Left ventricle myocardium superior (tissue), 1 donor: ENCODE measurements around the gene COQ9. TPM values are rescaled to one million over a fixed set of nuclear protein-coding genes. Genes with fewer than 3 reads are reported as not detected.

Experiments used
- ATAC-seq: fragments of 200-7000 bp; cut with Tn5 transposase; one replicate; pipeline ENCODE4 v1.9.1; 2020; ENCODE audit warnings: mild to moderate bottlenecking, moderate library complexity
- DNase-seq: peaks from one replicate; pipeline ENCODE4 v3.0.0-alpha.2; 2020
- intact Hi-C: fragments of 100-400 bp; cut with micrococcal nuclease; formaldehyde crosslinking; loops from one replicate; pipeline ENCODE4 v1.11.0; 2022
- total RNA-seq: library from RNA; stranded (reverse); fragmentation: NEBNext Ultra II Directional; extraction: Animal tissue kit (Norgen Biotek cat#: 25700); gene quantifications from one replicate; pipeline ENCODE4 v1.2.1, GENCODE V29; 2021
- donor health status: DM: no; HTN: yes; CAD: no; lungs with severe emphysema.

Gene COQ9
- total RNA-seq, 1 donor from 2014 or later = 205 TPM

DNA sequence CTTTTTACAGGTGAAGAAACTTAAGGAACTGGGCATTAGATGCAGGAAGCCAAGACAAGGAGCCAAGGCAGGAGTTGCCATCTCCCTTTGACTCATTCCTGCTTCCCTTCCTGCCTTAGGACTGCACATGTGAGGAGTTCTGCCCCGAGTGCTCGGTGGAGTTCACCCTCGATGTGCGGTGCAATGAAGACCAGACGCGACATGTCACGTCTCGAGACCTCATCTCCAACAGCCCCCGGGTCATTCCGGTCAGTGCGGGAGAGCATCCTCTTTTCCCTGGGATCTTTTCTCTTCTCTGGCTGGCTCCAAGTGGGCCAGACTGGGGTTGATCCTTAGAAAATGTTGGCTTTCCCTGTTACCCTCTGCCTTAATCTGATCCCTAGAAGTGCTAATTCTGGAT, 21.8 kb downstream of the COQ9 start:
- intact Hi-C loops = loop anchor here (10.0 kb wide), 1 partner anchor 46 kb away; no protein-coding TSS in a partner anchor
- DNase-seq = no peak
- no peak for ATAC-seq

DNA sequence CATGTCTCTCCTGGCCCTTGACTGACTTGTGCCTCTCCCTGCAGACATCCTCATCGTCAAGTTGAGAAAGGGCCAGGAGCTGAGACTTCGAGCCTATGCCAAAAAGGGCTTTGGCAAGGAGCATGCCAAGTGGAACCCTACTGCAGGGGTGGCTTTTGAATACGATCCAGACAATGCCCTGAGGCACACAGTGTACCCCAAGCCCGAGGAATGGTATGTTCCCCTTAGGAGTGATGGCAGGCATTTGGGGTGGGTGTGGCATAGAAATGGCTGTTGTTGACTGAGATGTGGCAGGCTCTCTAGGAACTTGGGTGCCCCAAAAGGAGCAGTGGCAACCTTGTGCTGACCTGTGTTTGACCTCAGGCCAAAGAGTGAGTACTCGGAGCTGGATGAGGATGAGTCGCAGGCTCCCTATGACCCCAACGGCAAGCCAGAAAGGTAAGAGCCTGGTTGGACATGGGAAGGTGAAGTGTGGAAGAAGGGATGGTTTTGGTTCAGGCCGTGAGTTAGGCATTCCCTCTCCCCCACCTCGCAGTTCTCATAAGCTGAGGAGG, 22.7 kb downstream of the COQ9 start:
- DNase-seq (no peak), ATAC-seq (peak; percentile 34)
- intact Hi-C loops = loop anchor here (10.0 kb wide), 1 partner anchor 45 kb away; no protein-coding TSS in a partner anchor

DNA sequence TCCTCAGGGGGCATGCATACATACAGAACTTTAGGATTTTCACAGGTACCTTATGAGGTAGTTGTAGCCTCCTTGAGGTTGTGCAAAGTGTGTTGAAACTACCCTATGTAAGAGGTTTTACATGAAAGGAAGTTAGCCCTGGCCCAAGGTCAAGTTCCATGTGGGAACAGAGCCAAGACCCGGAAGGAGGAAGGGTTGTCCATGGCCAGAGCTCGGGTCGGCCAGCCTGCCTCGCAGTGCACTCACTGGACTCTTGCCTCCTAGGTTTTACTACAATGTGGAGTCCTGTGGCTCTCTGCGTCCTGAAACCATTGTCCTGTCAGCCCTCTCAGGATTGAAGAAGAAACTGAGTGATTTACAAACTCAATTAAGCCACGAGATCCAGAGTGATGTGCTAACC, 23.4 kb downstream of the COQ9 start:
- DNase-seq = peak; percentile 72
- intact Hi-C loops = no loop called here
- ATAC-seq = peak; percentile 60

DNA sequence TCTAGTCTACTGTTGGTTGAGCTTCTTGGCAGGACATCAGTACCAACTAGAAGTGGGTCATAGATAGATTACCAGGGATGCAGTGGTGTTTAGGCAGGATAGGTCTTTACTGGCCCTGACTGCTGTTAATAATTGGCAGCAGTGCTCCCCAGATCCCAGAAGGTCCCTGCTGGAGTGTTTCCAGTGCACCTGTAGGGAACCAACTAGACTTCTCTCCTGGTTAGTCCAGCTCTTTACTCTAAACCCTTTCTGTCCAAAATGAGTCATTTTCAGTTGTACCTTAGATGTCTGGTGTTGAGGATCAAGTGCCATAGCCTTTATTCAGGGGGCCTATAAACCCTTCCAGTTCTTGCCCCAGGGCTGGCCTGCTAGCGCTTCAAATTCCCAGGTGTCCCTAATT, 23.9 kb downstream of the COQ9 start:
- intact Hi-C loops = no loop called here
- ATAC-seq (no peak), DNase-seq (no peak)

DNA sequence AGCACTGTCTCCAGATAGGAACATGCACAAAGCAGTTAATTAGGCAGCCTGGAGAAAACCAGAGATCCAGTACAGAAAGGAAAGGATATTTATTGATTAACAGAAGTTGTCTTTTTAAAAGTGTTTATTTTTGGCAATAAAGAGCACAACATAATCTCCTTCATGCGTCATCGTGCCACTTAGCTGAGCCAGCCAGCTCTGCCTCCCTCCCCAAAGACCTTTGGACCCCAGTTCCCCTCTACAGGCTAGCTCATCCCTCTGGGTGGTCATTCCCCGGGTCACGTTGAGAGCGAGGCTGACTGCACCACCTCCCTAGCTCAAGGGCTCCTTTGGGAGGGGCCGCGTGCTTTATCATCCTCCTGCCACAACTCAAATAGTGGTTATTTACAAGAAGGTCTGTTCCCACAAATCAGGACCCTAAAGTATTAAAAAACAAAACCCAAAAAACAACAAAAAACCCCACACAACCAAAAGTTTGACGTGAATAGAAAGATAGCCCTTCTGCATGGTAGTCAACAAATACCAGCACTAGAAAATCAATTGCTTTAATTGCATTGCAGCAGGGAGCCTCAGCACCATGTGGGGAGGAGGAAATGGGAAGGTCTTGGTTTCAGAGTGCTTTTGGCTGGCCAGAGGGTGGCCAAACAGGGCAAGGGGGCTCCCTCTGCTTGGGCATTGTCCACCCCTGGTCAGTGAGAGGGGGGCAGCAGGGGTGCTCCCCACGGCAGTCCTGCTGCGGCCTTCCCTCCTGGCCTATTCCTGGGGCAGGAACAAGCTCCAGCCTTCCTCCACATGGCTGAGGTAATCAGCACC, 24.8 kb downstream of the COQ9 start:
- no peak for ATAC-seq
- no peak for DNase-seq
- intact Hi-C loops = no loop called here

DNA sequence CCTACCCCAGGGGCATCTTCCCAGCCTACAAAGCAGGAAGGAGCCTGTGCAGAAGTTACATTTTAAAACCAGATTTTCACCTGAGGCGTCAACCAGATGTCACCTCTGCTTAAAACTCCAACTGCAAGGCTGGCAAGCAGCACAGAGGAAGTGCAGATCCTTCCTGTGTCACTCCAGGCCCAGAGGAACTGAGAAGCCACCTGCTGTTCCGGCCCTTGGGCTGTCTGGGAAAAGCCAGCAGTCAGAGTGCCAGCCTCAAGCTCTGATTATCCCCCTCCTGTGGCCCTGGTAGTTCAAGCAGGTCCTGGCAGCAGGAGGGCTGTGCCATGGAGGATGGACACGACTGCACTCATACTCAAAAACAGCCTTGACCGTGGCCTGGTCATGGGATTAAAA, 25.4 kb downstream of the COQ9 start:
- ATAC-seq = no peak
- intact Hi-C loops = no loop called here
- no peak for DNase-seq

DNA sequence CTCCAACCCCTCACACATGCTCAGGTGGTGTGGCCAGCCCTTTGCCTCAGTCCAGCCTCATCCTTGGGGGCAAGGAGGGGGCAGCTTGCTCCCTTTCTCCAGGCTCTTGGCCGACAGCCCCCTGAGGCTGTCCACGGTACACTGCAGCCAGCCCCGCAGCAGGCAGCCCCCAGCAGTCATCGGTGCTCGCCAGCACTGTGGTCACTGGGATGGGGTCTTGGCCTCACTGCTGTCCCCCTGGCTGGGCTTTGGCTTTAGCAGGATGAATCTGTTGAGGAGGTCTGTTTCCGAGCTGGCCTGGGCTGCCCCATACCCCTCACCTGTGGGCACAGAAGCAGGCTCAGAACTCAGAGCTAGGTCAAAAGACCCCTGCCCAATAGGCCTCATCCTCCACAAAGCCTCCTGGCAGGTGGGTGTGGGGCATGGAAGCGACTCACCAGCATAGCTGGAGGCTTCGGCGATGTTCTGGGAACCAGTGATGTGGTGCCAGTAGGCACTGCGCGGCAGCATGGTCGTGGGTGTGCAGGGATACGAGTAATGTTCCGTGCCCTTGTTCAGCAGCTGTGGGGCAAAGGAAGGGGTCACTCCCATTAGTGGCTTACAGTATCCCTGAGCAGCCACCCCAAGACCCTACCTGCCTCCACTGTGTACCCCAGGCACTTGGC, 26.0 kb downstream of the COQ9 start:
- ATAC-seq = no peak
- intact Hi-C loops = no loop called here

DNA sequence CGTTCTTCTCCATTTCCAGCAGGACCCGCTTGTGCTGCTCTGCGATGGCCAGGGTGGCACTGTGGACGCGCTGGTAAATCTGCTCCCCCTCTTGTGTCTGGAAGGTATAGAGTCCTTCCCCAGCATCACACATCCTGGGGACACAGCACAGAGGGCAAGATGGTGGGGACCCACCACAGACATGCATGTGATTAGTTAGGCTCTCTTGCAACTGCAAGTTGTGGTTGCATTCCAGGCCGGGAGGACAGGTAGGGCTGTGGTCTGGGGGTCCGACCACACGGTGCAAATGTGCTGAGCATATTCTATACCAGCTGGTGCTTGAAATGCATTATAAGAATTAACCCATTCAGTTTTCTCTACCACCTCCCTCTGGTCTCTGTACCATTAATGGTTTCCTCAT, 26.6 kb downstream of the COQ9 start:
- no peak for ATAC-seq
- no peak for DNase-seq
- intact Hi-C loops = no loop called here

More for the DNA sequence above, 26.0 kb downstream of the COQ9 start:
- no peak for DNase-seq

DNA sequence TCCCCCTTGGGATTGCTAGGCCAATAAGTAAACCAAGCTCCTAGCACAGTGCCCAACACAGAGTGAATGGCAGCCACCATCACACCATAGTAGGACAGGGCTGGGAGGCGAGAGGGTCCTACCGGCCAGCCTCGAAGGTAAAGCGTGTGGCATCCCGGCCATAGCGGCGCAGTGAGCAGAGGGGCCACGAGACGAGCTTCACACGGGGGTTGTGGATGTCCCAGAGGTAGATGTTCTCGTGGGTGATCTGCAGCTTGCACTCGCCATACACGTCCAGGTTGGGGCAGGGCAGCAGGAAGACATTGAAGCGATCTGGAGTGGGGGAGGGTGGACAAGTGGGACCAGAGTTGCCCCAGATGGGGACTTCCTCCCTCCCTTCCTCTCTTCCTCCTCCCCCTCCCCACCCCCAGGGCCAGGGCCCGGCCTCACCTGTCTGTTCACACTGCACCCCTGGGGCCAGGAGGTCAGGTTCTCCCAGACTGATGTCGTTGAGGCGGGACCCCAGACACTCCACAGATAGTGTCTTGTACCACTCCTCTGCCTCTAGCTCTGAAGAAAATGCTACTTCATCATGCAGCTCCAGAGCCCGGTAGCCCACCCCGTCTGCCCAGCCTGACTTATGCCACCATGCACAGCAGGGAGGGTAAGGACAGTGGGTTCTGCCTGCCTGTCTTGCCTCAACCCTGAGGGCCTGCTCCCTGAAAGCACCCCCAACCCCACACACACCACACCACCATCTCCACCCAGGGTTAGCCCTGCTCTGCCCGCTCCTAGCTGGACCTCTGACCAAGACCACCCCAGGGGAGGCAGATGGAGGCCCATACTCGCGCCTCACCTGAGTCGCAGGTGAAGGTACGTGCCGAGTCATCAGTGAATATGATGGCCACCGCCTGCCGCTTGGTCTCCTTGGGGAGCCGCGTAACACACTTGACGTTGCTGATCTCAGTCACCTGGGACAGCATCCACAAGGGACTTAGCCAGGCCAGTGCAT, 27.7 kb downstream of the COQ9 start:
- no peak for DNase-seq
- intact Hi-C loops = no loop called here

DNA sequence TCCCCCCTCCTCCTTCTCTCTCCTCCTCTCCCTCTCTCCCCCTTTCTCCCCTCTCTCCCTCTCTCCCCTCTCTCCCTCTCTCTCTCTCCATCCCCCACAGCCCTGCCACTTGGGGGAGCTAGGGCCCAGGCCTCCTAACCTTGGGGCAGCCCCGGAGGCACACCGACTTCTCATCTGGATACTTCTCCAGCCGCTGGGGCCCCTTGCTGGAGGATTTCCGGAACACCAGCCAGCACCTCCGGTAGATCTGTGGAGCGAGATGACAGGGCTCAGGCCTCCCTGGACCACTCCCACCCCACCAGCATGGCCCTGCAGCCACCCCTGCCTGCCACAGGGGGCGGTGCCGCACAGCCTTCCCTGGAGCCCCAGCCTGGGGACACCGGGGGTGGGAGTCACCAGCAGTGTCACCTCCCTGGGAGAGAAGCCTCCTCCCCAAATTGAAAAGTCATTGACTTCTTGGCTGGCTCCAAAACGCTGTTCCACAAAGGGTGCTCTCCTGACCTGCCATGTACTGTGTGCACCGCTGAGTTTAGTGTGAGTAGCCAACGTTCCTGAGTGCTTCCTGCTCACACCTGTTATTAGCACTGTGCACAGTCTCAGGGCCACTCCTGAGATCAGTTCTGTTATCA, 28.5 kb downstream of the COQ9 start:
- DNase-seq = peak; percentile 55
- intact Hi-C loops = no loop called here
- ATAC-seq = peak; percentile 24

More for the DNA sequence above, 27.7 kb downstream of the COQ9 start:
- no peak for ATAC-seq

DNA sequence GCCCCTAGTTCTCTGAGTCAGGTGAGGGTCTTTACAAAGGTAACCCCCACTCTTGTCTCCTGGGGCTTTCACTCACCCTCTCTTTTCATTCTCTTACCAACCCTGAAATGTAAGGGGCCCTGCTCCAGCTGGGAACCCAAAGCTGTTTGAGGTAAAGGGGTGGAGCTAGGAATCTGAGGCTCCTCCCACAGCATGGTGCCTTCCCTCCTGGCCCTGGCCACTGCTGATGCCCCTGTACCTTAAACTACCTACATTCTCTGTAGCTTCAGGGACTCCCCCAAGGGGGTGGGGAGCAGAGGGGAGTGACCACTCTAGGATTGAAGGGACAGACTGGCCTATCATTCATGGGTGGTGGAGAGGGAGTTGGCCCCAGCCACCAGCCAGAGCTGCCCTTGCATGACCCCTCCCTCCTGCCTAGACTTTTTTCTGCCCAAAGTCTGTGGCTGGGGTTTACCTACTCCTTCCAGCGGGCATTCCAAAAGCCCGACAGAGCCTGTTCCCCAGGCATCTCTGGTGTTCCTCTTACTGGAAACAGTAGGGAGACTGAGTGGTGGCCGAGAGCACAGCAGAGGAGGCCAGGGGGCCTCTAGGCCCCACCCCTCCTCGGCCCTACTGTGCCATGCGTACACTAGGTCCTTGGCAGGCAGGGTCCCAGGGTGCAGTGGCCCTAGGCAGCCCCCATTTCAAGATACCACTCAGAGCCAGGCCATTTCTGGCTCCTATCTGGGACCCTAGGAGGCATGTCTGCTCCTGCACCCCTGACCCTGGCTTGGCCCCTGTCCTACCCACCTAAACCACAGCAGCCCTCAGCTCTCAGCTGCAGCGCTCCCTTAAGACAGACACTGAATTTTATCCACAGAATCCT, 29.5 kb downstream of the COQ9 start:
- intact Hi-C loops = no loop called here
- ATAC-seq (no peak), DNase-seq (no peak)

DNA sequence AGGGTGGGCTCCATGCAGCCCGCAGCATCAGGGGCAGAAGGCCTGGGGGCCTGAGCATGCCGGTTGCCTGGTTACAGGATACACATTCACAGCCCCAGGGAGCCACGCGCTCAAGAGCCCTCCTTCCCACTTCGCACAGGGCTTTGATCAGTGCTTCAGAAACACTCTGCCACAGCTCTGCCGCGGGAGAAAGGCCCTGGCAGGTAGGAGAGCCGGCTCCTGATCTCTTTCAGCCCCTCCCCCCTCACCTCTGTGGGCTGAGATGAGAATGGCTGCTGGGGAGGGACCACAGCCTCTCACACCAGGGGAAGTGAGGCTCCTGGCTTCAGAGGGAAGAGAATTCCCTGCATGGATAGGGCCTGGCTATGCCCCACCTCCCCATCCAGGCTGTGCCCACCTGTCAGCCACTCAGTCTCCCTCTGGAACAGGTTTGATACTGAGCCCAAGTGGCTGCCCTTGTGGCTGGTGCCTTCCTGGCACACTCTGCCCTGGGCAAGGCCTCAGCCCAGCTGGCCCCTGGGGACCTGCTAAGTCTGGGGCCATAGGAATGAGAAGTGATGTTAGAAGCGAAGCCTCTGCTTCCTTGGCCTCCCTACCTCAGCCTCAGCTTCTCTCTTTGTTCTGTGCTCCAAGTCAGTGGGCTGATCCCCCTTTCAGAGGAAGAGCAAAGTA, 30.4 kb downstream of the COQ9 start:
- ATAC-seq = no peak
- intact Hi-C loops = no loop called here
- no peak for DNase-seq

DNA sequence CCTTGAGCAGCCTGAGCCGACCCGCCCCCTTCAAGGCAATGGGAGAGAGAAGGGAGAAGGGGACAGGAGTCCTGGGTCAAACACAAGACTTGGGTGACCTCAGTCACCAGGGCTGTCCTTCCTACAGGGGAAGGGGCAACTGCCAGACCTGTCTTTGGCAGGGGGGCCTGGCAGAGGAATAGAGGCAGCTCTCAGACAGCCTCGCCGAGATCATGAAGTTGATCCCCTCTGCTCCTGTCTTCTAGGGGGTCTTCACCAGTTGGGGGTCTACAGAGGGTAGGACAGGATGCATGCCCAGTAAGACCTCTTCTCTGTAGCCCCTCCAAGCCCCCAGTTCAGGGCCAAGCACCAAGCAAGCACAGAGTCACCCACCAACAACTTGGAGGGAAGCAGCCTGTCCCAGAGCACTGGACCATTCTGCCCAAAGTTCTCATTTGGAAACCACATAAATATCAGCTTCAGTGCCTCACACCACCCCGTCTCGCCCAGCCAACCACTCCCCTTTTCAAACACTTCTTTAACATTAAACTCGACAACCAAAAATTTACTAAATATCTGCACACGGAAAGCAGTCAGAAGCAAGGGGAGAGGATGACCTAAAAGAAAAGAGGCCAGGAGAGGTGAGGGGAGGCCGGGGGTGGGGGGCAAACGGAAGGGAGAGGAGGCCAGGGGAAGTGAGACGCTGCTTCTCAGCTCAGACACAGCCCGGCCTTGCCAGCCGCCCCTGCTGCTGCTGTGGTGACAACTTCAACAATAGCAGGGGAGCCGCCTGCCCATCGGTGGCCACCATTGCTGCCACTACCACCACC, 31.3 kb downstream of the COQ9 start:
- intact Hi-C loops = no loop called here
- ATAC-seq (no peak), DNase-seq (no peak)

DNA sequence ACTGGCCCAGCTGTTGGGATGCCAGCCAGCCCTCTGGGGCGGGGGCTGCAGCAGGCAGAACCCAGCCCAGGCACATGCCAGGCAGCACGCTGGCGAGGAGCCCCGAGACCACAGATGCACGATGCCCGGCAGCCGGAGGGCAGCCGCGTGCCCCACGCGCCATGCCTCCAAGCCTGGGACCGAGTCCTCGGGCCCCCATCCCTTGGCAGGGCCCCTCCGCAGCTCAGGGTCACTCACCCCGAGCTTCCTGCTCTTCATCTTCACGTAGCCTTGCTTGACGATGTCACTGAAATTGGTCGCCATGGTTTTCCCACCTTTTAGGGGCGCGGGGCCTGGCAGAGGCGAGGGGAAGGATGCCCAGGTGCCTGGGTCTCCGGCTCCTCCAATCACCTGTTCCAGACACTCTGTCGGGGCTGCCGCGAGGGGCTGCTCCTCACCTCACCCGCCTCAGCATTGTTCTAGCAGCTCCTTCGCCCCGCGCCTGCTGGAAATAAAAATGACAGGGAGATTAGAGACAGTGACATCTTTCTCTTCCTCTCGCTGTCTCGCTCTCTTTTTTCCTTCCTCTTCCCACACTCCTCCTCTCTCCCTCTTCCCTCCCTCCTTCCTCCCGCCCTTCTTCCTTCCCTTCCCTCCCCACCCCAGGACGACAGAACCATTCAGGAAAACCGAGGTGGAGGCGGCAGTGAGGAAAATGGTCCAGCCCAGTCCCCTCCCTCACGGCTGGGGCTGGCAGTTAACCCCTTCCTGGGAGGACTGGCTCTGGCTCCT, 32.1 kb downstream of the COQ9 start:
- DNase-seq (peak; percentile 65), ATAC-seq (peak; percentile 76)
- intact Hi-C loops = no loop called here

DNA sequence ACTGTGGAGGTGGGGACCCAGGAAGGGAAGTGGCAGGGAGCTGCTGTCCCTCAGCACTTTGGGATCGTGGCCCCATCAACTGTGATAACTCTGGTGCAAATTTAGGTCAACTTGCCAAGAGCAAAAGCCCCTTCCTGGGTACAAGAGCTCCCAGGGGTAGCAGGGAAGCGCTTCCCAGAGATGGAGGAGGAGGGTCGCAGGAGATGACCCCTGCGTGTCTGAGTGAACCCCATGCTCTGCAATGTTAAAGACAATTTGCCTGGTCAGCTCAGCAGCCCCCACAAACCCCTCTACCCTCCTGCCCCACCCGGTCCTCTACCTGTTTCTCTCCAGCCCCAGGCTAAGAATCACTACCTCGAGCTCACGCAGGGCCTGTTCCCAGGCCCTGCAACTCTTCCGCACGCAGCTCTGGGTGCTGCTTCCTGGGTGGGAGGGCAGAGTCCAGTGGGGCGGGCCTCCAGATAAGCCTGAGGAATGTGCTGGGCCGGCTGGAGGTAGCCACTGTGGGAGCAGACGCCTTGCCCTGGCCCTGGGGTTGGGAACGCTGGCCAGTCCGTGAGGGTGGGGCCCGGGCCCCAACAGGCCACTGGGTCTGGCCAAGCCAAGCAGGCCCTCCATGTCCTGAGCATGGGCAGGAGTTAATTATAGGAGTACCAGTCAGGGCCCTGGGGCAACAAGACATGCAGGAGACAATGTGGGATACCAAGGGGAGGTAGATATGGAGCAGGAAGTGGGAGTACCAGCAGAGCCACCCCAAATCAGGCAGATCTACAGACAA, 32.9 kb downstream of the COQ9 start:
- intact Hi-C loops = no loop called here
- DNase-seq (peak; percentile 77), ATAC-seq (peak; percentile 79)
